Spleen (tissue), 7 donors: ENCODE results near the gene MICAL3.

ENCODE experiments used
- POLR2AphosphoS5 ChIP-seq, 3 donors: sonication (generic); formaldehyde crosslinking; IDR thresholded peaks; one replicate each; pipeline ENCODE4 v1.5.1; 2017; ENCODE audit warnings: antibody characterized with exemption in 3 of 3
- TF ChIP-seq, protein P1 (sequence below), 11 experiments: fragments of 200-600 bp in 7 of 11; fragments of 450-650 bp in 4 of 11; sonication (generic) in 4 of 11; IDR thresholded peaks in 8 of 11; conservative IDR thresholded peaks in 3 of 11; 1 replicate in 7 of 11; 2 replicates in 4 of 11; pipeline versions ENCODE4 v1.4.0 to v1.8.0; 2016 to 2021; ENCODE audit warnings: antibody characterized with exemption in 11 of 11, inconsistent platforms in 4 of 11, mild to moderate bottlenecking in 1 of 11
- donor health status: DM: no; HTN: no; CAD: no; lungs with moderate emphysema.
- donor health status: DM: no; HTN: no; CAD: no.
- donor health status: DM: no; HTN: no; CAD: no.

DNA sequence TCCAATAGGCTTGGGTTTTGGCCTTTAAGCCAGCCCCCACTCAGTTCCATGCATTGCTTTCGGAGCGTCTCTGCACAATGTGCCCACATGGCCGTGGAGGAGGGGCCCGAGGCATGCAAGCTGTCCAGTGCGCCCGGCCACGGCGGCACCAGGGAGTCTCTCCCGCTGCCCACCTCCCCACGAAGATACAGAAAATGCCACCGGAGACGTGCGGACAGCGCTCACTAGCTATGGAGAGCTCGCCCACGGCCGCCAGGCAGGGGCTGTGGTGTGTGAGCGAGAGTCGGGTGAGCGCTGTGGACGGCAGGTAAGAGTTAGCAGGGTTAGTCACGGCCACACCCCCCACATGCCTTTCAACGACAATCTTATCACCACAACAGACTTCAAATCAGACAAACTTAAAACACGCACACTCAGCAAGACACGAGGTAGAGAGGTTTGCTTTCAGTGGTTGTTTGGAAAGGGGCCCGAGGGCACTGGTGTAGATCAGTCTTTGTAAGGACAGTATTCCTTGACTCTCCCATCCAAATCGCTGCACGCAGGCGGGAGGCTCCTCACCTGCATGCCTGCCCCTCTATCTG lies 231.4 kb downstream of the MICAL3 start:
- TF ChIP-seq, protein P1, sequence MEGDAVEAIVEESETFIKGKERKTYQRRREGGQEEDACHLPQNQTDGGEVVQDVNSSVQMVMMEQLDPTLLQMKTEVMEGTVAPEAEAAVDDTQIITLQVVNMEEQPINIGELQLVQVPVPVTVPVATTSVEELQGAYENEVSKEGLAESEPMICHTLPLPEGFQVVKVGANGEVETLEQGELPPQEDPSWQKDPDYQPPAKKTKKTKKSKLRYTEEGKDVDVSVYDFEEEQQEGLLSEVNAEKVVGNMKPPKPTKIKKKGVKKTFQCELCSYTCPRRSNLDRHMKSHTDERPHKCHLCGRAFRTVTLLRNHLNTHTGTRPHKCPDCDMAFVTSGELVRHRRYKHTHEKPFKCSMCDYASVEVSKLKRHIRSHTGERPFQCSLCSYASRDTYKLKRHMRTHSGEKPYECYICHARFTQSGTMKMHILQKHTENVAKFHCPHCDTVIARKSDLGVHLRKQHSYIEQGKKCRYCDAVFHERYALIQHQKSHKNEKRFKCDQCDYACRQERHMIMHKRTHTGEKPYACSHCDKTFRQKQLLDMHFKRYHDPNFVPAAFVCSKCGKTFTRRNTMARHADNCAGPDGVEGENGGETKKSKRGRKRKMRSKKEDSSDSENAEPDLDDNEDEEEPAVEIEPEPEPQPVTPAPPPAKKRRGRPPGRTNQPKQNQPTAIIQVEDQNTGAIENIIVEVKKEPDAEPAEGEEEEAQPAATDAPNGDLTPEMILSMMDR (IDR thresholded peaks at IDR 0.05 in 8 of 11, conservative IDR thresholded peaks at IDR 0.05 in 3 of 11), result no peak
- peak in 1 of 3 donors; percentile 34 for TF ChIP-seq POLR2AphosphoS5 (IDR thresholded peaks at IDR 0.05)
